ENCODE data around the gene MICAL2.

Gene MICAL2

GRCh38 chr11:12157241-12157661 is 46.9 kb downstream of the MICAL2 start:
- DNase-seq, result no peak

GRCh38 chr11:12158909-12159308 is 48.5 kb downstream of the MICAL2 start:
- no peak for DNase-seq

GRCh38 chr11:12159351-12160099 is 49.1 kb downstream of the MICAL2 start:
- DNase-seq, result no peak

- DNase-seq, result no peak
Observed at GRCh38 chr11:12160231-12160630, 49.8 kb downstream of the MICAL2 start.

- no peak for DNase-seq
Observed at GRCh38 chr11:12160680-12161079, 50.3 kb downstream of the MICAL2 start.

- no peak for DNase-seq
Observed at GRCh38 chr11:12161137-12161536, 50.7 kb downstream of the MICAL2 start.

GRCh38 chr11:12161603-12162350 is 51.4 kb downstream of the MICAL2 start:
- no peak for DNase-seq

- no peak for DNase-seq
Observed at GRCh38 chr11:12162652-12163051, 52.3 kb downstream of the MICAL2 start.

GRCh38 chr11:12163181-12163941 is 53.0 kb downstream of the MICAL2 start:
- DNase-seq, result no peak

- no peak for DNase-seq
Observed at GRCh38 chr11:12164061-12165014, 53.9 kb downstream of the MICAL2 start.

- DNase-seq, result no peak
Observed at GRCh38 chr11:12165237-12165875, 55.0 kb downstream of the MICAL2 start.

GRCh38 chr11:12166299-12167060 is 56.1 kb downstream of the MICAL2 start:
- DNase-seq, result no peak

GRCh38 chr11:12167061-12168000 is 56.9 kb downstream of the MICAL2 start:
- DNase-seq, result no peak

GRCh38 chr11:12168114-12168513 is 57.7 kb downstream of the MICAL2 start:
- no peak for DNase-seq

- no peak for DNase-seq
Observed at GRCh38 chr11:12169822-12170221, 59.4 kb downstream of the MICAL2 start.

GRCh38 chr11:12170501-12170900 is 60.1 kb downstream of the MICAL2 start:
- no peak for DNase-seq

GRCh38 chr11:12170984-12171383 is 60.6 kb downstream of the MICAL2 start:
- DNase-seq, result no peak

- no peak for DNase-seq
Observed at GRCh38 chr11:12171921-12172320, 61.5 kb downstream of the MICAL2 start.

GRCh38 chr11:12172493-12173013 is 62.2 kb downstream of the MICAL2 start:
- DNase-seq, result no peak

GRCh38 chr11:12173111-12173510 is 62.7 kb downstream of the MICAL2 start:
- no peak for DNase-seq

All from NCI-H2029 treated with DMSO at 0.1 percent for 48 hours (cell line).